GM18507 (cell line): ENCODE results near the gene MYH11.
A peak's percentile ranks its signal among the peaks of the same experiment; 100 is the strongest.
"Not testable (repeated sequence)": the region's sequence is repeated elsewhere in the genome, so short reads cannot be mapped to it uniquely, and the experiment has no call there.

Source experiments
- DNase-seq: peaks from one replicate; pipeline ENCODE4 v3.0.0; 2011; ENCODE audit warnings: low read depth; ENCODE audit not compliant: insufficient read length; ENCODE audit errors: extremely low spot score
- FAIRE-seq: peaks from 2 replicates; lab custom pipeline; 2011; peaks lifted over from hg19 to GRCh38; lab: Jason Lieb, UNC

Gene MYH11

DNA sequence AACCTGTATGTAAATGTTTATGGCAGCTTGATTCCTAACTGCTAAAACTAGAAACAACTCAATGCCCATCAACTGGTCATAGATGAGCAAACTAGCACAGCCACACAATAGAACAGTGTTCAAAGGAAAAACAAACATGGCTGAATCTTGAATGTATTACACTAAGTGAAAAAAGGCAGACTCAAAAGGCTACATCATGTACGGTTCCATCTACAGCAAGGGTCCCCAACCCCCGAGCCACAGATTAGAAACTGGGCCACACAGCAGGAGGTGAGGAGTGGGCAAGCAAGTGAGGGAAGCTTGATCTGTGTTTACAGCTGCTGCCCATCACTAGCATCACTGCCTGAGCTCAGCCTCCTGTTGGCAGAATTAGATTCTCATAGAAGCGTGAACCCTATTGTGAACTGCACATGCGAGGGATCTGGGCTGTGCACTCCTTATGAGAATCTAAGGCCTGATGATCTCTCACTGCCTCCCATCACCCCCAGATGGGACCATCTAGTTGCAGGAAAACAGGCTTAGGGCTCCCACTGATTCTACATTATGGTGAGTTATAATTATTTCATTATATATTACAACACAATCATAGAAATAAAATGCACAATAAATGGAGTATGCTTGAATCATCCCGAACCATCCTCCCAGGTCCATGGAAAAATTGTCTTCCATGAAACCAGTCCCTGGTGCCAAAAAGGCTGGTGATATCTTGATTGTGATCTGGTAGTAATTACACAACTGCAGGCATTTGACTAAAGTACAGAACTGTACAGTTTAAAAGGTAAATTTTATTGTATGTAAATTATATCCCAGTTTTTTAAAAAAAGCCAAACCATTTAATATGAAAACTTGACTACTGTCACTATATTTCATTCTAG lies 23.8 kb upstream of the MYH11 start:
- no peak for DNase-seq
- no peak for FAIRE-seq

GRCh38 chr16:15879255-15879811 lies 22.5 kb upstream of the MYH11 start:
- DNase-seq (no peak), FAIRE-seq (no peak)

DNA sequence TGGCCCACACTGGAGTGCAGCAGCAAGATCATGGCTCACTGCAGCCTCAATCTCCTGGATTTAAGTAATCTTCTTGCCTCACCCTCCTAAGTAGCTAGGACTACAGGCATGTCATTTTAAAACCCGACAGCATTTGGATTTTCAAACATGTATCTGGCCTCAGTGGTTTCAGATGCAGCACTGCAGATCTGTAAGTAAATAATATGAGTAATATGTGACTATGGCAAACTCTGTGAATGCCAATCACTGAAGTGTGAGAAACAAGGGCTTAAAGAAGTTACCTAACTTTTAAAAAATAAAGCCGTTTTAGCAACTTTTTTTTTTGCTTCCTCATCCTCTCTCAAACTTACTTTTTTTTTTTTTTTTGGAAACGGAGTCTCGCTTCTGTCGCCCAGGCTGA lies 19.7 kb upstream of the MYH11 start:
- no peak for FAIRE-seq
- no peak for DNase-seq

GRCh38 chr16:15874745-15875314 lies 18.0 kb upstream of the MYH11 start:
- FAIRE-seq (peak; percentile 64), DNase-seq (no peak)

GRCh38 chr16:15873737-15874136 lies 16.9 kb upstream of the MYH11 start:
- FAIRE-seq = no peak
- DNase-seq = no peak

DNA sequence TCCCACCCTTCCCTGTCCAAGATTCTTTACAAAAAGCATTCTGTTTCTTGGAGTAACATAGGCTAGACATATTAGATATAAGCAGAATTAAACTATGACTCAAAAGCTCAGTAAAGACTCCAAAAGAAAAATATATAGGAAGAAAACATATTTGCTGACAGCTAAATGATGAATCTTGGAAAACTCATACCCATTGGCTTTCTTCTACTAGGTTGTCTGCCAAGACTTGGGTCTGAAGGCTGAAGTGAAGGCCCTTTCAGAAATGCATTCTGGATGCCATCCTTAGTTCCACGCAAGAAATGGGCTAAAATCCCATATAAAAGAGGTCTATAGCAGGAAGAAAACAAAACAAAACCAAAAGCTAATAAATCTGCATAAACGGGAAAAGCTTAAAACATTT lies 16.5 kb upstream of the MYH11 start:
- FAIRE-seq (no peak), DNase-seq (no peak)

- FAIRE-seq = no peak
- DNase-seq = no peak
Observed at GRCh38 chr16:15870011-15870410, 13.2 kb upstream of the MYH11 start.

DNA sequence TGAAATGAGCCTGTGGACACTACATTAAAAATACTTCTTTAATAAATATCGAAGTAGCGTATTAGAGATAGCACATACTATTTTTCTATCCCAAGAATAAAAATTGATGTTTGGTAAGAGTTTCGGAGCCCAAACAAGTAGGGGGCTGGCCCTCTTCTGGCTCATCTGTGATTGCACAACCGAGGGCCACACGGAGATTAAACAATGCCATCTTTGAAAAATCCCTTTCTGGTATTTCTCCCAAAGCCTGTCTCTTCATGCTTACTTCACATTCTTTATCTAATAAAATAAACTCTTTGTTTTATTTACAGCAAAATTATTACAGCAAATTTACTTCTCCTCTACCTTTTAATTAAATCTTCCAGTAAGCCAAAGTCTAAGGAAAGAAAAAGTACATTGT lies 9.6 kb upstream of the MYH11 start:
- DNase-seq (no peak), FAIRE-seq (no peak)

- FAIRE-seq (no peak), DNase-seq (no peak)
Observed at GRCh38 chr16:15865742-15866141, 8.9 kb upstream of the MYH11 start.

DNA sequence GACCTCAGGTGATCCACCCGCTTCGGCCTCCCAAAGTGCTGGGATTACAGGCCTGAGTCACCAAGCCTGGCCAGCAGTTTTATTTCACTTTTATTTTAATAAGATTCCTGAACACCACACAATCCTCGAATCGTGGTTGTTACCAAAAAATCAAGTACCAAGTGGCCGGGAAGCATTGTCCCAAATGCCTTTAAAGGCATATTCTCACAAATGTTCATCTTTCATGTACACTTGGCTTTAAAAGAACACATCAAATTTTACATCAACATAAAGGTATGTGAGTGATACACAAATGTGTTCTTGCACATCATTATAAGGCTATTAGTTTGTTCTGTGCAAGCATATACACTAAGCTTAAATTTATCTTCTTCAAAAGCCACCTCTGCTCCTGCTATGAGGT lies 8.1 kb upstream of the MYH11 start:
- no peak for FAIRE-seq
- DNase-seq = no peak

GRCh38 chr16:15861996-15862395 lies 5.2 kb upstream of the MYH11 start:
- FAIRE-seq (no peak), DNase-seq (no peak)

- no peak for FAIRE-seq
Observed at GRCh38 chr16:15858921-15859668, 2.3 kb upstream of the MYH11 start.

GRCh38 chr16:15857724-15858560 lies 1.1 kb upstream of the MYH11 start:
- FAIRE-seq = no peak
- no peak for DNase-seq

More at GRCh38 chr16:15858921-15859668, 2.3 kb upstream of the MYH11 start:
- no peak for DNase-seq

DNA sequence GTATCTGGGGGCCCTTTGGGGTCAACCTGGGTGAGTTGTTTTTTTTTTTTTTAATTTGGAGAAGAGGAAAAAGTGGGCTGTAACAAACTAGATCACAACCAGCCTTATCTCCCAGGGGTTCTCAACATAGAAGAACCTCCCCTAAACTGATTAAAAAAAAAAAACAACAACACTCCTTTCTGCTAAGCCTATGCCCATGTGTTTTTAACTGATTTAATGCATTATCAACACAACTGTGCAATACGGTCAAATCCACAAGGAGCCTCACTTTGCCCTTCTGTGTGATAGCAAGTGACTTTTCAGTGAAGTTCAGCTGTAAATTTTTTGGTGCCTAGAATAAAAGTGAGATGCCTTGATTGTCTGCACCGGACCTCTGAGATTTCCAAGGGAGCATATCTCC lies 646 bp downstream of the MYH11 start:
- FAIRE-seq (no peak), DNase-seq (no peak)

- DNase-seq (peak; percentile 54), FAIRE-seq (peak; percentile 93)
Observed at GRCh38 chr16:15855704-15856003, 1.2 kb downstream of the MYH11 start.

DNA sequence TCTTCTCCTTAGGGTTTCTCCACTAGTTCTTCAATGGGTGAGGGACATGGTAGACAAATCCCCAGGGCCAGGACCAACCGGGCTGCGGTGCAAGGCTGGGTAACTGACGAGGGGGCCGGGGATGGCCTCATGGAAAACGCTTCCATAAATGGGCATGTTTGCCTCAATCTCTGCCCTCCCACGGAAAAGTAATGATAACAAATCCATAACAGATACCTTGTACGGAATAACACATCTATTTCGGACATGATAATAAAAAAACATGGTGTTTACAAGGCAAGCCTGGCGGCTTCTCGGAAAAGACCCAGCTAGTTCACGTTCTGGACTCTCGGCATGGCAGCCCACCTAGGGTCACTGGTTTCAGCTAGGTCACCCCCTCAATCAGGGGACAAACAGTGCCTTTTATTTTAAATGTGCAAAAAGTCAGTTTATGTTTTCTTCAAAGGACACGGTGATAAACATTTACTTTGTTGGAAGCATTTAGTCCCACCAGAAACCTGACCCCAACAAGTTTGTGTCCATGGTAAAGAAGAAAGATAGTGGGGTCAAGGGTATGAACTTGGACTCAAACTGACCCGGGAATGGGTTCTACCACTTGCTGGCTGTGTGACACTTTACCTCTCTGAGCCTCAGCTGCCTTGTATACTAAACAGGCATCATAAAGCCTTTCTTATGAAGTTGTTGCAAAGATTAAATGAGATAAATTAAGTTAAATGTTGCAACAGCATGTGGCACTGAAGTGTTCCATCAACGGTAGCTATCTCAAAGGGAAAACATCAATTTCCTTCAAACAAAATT lies 1.7 kb downstream of the MYH11 start:
- no peak for DNase-seq
- FAIRE-seq = no peak

DNA sequence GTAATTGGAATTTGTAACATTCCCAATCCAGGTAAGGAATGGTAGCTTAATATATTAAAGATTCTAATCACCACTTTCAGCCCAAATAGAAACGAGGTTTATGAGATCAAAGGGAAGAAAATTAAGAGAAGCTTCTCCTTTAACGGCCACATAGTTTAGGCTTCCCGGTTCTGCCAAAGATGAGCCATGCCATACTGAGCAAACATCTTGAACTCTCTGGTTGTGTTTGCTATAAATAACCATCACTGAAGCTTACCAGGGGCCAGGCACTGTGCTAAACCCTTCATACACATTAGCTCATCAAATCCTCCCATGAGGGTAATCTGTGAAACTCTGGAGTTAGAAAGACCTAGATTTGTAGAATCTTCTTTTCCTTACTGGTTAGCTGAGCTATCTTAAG lies 2.8 kb downstream of the MYH11 start:
- DNase-seq (no peak), FAIRE-seq (no peak)

DNA sequence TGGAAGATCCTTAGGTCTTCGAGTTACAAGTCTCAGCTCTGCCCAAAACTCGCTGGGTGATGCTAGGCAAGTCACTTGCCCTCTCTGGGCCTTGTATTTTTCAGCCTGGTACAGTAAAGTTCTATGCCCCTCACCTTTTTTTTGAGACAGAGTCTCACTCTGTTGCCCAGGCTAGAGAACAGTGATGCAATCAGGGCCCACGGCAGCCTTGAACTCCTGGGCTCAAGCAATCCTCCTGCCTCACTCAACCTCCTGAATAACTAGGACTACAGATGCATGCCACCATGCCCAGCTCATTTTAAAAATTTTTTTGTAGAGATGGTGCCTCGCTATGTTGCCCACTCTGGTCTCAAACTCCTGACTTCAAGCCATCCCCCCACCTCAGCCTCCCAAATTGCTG lies 3.8 kb downstream of the MYH11 start:
- DNase-seq (no peak), FAIRE-seq (no peak)

DNA sequence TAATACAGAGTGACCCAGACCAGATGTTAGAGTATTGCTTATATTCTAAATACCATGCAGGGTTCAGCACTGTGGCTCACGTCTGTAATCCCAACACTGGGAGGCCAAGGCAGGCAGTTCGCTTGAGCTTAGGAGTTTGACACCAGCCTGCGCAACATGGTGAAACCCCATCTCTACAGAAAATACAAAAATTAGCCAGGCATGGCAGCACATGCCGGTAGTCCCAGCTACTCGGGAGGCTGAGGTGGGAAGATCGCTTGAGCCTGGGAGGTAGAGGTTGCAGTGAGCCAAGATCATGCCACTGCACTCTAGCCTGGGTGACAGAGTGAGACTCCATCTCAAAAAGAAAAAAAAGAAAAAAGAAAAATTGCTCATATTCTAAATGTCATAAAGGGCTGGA lies 6.3 kb downstream of the MYH11 start:
- not testable (repeated sequence) for DNase-seq, FAIRE-seq
